ENCODE data around the gene CTDP1.

DNA sequence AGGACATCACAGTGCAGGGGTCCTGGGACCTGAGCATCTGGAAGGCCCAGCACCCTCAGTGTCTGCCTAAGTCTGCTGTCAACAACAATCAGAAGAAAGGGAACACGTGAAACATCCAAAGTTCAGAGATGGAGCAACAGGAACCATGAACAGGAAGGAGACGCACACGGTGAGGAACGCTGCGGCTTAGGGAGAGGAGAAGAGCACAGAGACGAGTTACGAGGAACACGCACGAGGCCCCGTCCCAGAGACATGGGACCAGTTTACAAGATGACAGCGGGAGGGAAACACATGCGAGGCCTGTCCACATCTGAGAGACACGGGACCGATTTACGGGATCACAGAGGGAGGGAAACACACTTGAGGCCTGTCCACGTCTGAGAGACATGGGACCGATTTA, 115.2 kb downstream of the CTDP1 start:
- no peak for TF ChIP-seq POLR2AphosphoS5 (IDR thresholded peaks at IDR 0.05)
- no peak for TF ChIP-seq CTCF (IDR thresholded peaks at IDR 0.05)
